Measurements from ENCODE around the gene CASQ2. TPM values are rescaled to one million over a fixed set of nuclear protein-coding genes. Genes with fewer than 3 reads are reported as not detected.

The CASQ2 gene
- polyA plus RNA-seq, 3 donors, result not detected

- Histone ChIP-seq H3K4me2 (replicated peaks; ENCODE audit: extremely low read depth, low read length, poor library complexity, severe bottlenecking) (no peak overlapping the region), H2AFZ (ENCODE audit: insufficient read depth, low read depth, low read length, poor library complexity, severe bottlenecking) (no peak overlapping the region), H3K27ac (ENCODE audit: low read depth in 1 of 2, low read length in 2 of 2) (no peak overlapping the region), H3K9ac (ENCODE audit: insufficient read depth, low read length, poor library complexity, severe bottlenecking) (no peak overlapping the region), H3K27me3 (ENCODE audit: control insufficient read depth in 2 of 2, insufficient read depth in 2 of 2, low read length in 2 of 2) (no peaks in the 10 kb centered on the region), H3K36me3 (replicated peaks in 1 of 2; ENCODE audit: control insufficient read depth in 1 of 2, insufficient read depth in 2 of 2, low read length in 2 of 2) (no peaks in the 10 kb centered on the region), H3K4me1 (ENCODE audit: control insufficient read depth in 1 of 2, insufficient read depth in 2 of 2, low read length in 2 of 2) (no peaks in the 10 kb centered on the region), H4K20me1 (ENCODE audit: insufficient read depth, low read length) (no peaks in the 10 kb centered on the region), H3K9me3 (replicated peaks in 1 of 2; ENCODE audit: control insufficient read depth in 1 of 2, insufficient read depth in 1 of 2, low read length in 2 of 2) (no peaks in the 10 kb centered on the region), H3K79me2 (ENCODE audit: insufficient read depth, low read length) (no peaks in the 10 kb centered on the region), H3K4me3 (replicated peaks in 1 of 3; ENCODE audit: low read depth in 2 of 3, low read length in 3 of 3) (no peak overlapping the region)
- TF ChIP-seq CTCF (IDR thresholded peaks at IDR 0.05), result no peak
- peaks cover 2 to 18% (median 5%) of the 10 kb centered on the region in 7 donors for H3K9me3 Mint-ChIP-seq
- no peak overlapping the region for H3K27ac Mint-ChIP-seq
- intact Hi-C loops (cut with micrococcal nuclease), result no loop called here
- no peak overlapping the region for H3K4me3 Mint-ChIP-seq
- DNase-seq, result no peak
- no CpG with 5 or more reads among the region's 1 CpG for WGBS (ENCODE audit: insufficient coverage)
- H3K4me1 Mint-ChIP-seq, result no peaks in the 10 kb centered on the region
- peaks cover 0 to 13% (median 6%) of the 10 kb centered on the region in 3 donors for H3K27me3 Mint-ChIP-seq (ENCODE audit: low read depth in 3 of 3)
- no peaks in the 10 kb centered on the region for H3K36me3 Mint-ChIP-seq
Observed at GRCh38 chr1:115782571-115783281, 14.2 kb upstream of the CASQ2 start.

GRCh38 chr1:115781851-115782250 is 13.3 kb upstream of the CASQ2 start:
- no peak overlapping the region for H2AFZ ChIP-seq (ENCODE audit: insufficient read depth, low read depth, low read length, poor library complexity, severe bottlenecking)
- Mint-ChIP-seq H3K27ac (no peak overlapping the region), H3K4me3 (no peak overlapping the region), H3K27me3 (ENCODE audit: low read depth in 3 of 3) (peaks cover 2 to 13% (median 6%) of the 10 kb centered on the region in 3 donors), H3K9me3 (peaks cover 0 to 11% (median 2%) of the 10 kb centered on the region in 7 donors), H3K36me3 (no peaks in the 10 kb centered on the region), H3K4me1 (no peaks in the 10 kb centered on the region)
- H3K79me2 ChIP-seq (ENCODE audit: insufficient read depth, low read length), result no peaks in the 10 kb centered on the region
- H3K36me3 ChIP-seq (replicated peaks in 1 of 2; ENCODE audit: control insufficient read depth in 1 of 2, insufficient read depth in 2 of 2, low read length in 2 of 2), result no peaks in the 10 kb centered on the region
- H3K27me3 ChIP-seq (ENCODE audit: control insufficient read depth in 2 of 2, insufficient read depth in 2 of 2, low read length in 2 of 2), result no peaks in the 10 kb centered on the region
- no peak overlapping the region for H3K4me3 ChIP-seq (replicated peaks in 1 of 3; ENCODE audit: low read depth in 2 of 3, low read length in 3 of 3)
- no peak overlapping the region for H3K4me2 ChIP-seq (replicated peaks; ENCODE audit: extremely low read depth, low read length, poor library complexity, severe bottlenecking)
- H3K27ac ChIP-seq (ENCODE audit: low read depth in 1 of 2, low read length in 2 of 2), result no peak overlapping the region
- intact Hi-C loops (cut with micrococcal nuclease), result no loop called here
- no peaks in the 10 kb centered on the region for H3K9me3 ChIP-seq (replicated peaks in 1 of 2; ENCODE audit: control insufficient read depth in 1 of 2, insufficient read depth in 1 of 2, low read length in 2 of 2)
- no peaks in the 10 kb centered on the region for H3K4me1 ChIP-seq (ENCODE audit: control insufficient read depth in 1 of 2, insufficient read depth in 2 of 2, low read length in 2 of 2)
- DNase-seq, result no peak
- no peaks in the 10 kb centered on the region for H4K20me1 ChIP-seq (ENCODE audit: insufficient read depth, low read length)
- H3K9ac ChIP-seq (ENCODE audit: insufficient read depth, low read length, poor library complexity, severe bottlenecking), result no peak overlapping the region
- TF ChIP-seq CTCF (IDR thresholded peaks at IDR 0.05), result no peak
- 100% methylated on average over 1 of the region's 3 CpGs for WGBS (ENCODE audit: insufficient coverage)
